Measurements from ENCODE around the gene TMEM41A.

DNA sequence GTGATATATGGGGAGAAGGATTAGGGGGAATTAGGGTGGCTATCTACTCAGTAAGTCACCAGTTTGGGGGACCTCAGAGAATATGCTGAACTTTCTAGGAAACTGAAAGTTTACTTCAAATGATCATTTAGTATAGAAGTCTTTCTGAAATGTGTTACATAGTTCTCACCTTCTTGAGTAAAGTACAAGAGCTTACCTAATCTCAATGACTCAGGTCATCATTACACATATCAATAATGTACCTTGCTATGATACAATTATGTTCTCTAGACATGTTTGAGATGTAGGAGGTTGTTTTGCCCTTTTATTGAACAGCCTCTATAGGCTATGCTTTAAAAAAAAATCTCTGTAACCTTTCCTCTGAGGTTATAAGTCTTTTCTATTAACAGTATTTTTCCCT, 50.7 kb downstream of the TMEM41A start:
- TF ChIP-seq POLR2A (IDR thresholded peaks at IDR 0.05; ENCODE audit: low read length) (no peak), GATA1 (IDR thresholded peaks at IDR 0.05; ENCODE audit: low read depth, low read length) (no peak)
